BLaER1 (cell line): ENCODE data around the gene HYI.

ENCODE experiments used
- H3K27ac ChIP-seq: shearing (Covaris generic); formaldehyde crosslinking; 2 replicates; pipeline ENCODE4 v1.8.1; 2022
- H3K27me3 ChIP-seq: shearing (Covaris generic); formaldehyde crosslinking; 2 replicates; pipeline ENCODE4 v1.8.1; 2022
- H3K36me3 ChIP-seq: shearing (Covaris generic); formaldehyde crosslinking; 2 replicates; pipeline ENCODE4 v1.8.1; 2022
- H3K4me1 ChIP-seq: shearing (Covaris generic); formaldehyde crosslinking; 2 replicates; pipeline ENCODE4 v1.8.1; 2022
- H3K4me2 ChIP-seq: shearing (Covaris generic); formaldehyde crosslinking; 2 replicates; pipeline ENCODE4 v1.8.1; 2022
- H3K4me3 ChIP-seq: shearing (Covaris generic); formaldehyde crosslinking; 2 replicates; pipeline ENCODE4 v1.8.1; 2022
- H3K9ac ChIP-seq: shearing (Covaris generic); formaldehyde crosslinking; 2 replicates; pipeline ENCODE4 v1.8.1; 2022
- H3K9me3 ChIP-seq: shearing (Covaris generic); formaldehyde crosslinking; 2 replicates; pipeline ENCODE4 v1.8.1; 2022
- H4K20me1 ChIP-seq: shearing (Covaris generic); formaldehyde crosslinking; 2 replicates; pipeline ENCODE4 v1.8.1; 2022
- Cebpa-rat ChIP-seq: shearing (Covaris generic); IDR thresholded peaks from 2 replicates; pipeline ENCODE4 v1.8.1; 2022

The HYI gene

GRCh38 chr1:43438953-43439581, 14.7 kb downstream of the HYI start:
- H3K4me1 ChIP-seq: no peaks in the 10 kb centered on the region
- no peak overlapping the region for H3K4me3 ChIP-seq
- H3K9ac ChIP-seq: no peak overlapping the region
- no peak overlapping the region for H3K4me2 ChIP-seq
- H3K27me3 ChIP-seq: no peaks in the 10 kb centered on the region
- H3K27ac ChIP-seq: no peak overlapping the region
- no peak for TF ChIP-seq Cebpa-rat
- H3K36me3 ChIP-seq: peaks cover 98% of the 10 kb centered on the region
- H3K9me3 ChIP-seq: no peaks in the 10 kb centered on the region
- H4K20me1 ChIP-seq: no peaks in the 10 kb centered on the region

DNA sequence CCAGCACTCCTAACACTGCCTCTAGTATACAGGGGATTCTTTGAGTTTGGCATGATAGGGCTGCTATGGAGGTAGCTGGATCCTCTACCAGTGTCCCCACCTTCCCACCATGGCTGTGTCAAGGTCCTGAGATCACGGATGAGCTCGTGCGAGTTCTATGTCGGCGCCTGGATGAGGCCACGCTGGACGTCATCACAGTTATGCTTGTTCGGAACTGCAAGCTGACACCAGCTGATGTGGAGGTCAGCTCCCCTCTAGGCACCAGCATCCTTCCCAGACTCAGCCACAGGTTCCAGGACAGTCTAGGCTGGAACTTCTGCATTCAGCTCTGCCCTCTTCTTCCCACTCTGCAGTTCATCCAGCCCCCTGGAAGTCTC, 15.2 kb downstream of the HYI start:
- no peak for TF ChIP-seq Cebpa-rat
- Histone ChIP-seq H3K9ac (no peak overlapping the region), H3K4me2 (no peak overlapping the region), H3K9me3 (no peaks in the 10 kb centered on the region), H3K27ac (no peak overlapping the region), H3K4me3 (no peak overlapping the region), H4K20me1 (no peaks in the 10 kb centered on the region), H3K4me1 (no peaks in the 10 kb centered on the region), H3K36me3 (peaks cover 98% of the 10 kb centered on the region), H3K27me3 (no peaks in the 10 kb centered on the region)

GRCh38 chr1:43438006-43438405, 15.7 kb downstream of the HYI start:
- Histone ChIP-seq H3K36me3 (peaks cover 98% of the 10 kb centered on the region), H3K9ac (no peak overlapping the region), H3K9me3 (no peaks in the 10 kb centered on the region), H3K4me1 (no peaks in the 10 kb centered on the region), H3K4me2 (no peak overlapping the region), H4K20me1 (no peaks in the 10 kb centered on the region), H3K4me3 (no peak overlapping the region), H3K27ac (no peak overlapping the region), H3K27me3 (no peaks in the 10 kb centered on the region)
- TF ChIP-seq Cebpa-rat: no peak

- Histone ChIP-seq H3K9ac (no peak overlapping the region), H3K36me3 (peaks cover 98% of the 10 kb centered on the region), H3K27ac (no peak overlapping the region), H3K9me3 (no peaks in the 10 kb centered on the region), H3K4me1 (no peaks in the 10 kb centered on the region), H3K4me3 (no peak overlapping the region), H4K20me1 (no peaks in the 10 kb centered on the region), H3K27me3 (no peaks in the 10 kb centered on the region), H3K4me2 (no peak overlapping the region)
- TF ChIP-seq Cebpa-rat: no peak
Observed at GRCh38 chr1:43437031-43437973, 16.4 kb downstream of the HYI start.

DNA sequence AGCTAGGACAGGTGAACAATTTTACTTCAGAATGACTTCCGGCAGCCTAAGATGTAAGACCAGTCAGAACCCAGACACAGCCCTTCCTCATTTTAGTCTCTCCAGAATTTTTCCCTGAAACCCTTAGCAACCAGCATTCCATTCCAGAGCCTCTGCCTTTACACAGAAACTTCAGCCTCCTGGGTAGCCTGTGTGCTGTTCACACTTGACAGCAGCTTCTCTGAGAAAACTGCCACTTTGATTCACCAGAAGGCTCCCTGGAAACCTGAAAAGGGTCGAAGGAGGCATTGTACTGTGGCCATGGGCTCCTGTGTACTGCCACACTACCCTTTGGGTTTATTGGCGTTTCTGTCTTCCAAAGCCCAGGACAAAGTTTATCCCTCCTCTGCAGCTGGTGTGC, 17.4 kb downstream of the HYI start:
- Histone ChIP-seq H3K9ac (no peak overlapping the region), H3K4me3 (no peak overlapping the region), H3K4me1 (no peaks in the 10 kb centered on the region), H3K9me3 (no peaks in the 10 kb centered on the region), H4K20me1 (no peaks in the 10 kb centered on the region), H3K27ac (no peak overlapping the region), H3K27me3 (no peaks in the 10 kb centered on the region), H3K36me3 (peaks cover 100% of the 10 kb centered on the region), H3K4me2 (no peak overlapping the region)
- no peak for TF ChIP-seq Cebpa-rat

DNA sequence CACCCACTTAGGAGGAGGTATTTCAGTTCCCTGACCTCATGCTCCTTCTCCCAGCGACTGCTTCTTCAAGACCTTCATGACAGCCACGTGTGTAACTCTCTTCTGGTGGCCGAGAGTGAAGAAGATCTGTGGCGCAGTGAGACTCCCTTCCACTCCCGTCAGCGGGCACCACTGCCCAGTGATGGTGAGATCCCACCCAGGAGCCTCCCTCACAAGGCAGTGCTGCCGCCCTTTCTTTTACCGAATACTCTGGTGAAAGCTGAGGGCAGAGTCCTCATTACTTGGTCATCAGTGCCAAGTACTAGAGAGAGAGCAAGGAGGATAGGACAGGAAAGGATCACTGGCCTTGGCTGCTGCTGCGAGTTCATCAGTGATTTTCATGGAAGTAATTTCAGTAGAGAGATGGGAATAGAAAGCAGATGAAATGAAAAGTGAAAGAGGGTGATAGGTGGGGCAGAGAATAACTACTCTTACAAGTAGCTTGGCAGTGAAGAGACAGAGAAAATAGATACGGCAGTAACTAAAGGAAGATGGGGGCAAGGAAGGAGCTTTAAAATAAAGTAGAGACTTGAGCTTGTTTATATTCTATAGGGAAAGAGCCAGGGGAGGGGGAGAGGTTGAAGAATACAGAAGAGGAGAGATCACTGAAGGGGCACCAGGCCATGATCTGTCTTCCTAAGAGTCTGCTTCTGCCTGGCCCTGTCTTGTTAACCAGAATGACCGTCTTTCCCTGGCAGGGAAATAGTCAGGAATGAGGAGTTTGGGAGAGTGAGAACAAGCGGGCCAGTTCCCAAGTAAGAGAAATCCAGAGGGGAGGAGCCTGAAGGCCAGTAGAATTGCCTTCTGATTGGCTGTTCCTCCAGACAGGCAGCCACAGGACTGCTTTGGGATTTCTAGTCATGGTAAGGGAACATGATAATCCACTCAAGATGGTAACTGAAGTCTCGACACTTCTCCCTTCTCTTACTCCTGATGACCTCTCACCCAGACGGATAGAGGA, 18.3 kb downstream of the HYI start:
- no peak overlapping the region for H3K27ac ChIP-seq
- no peak overlapping the region for H3K4me2 ChIP-seq
- no peaks in the 10 kb centered on the region for H3K9me3 ChIP-seq
- no peak for TF ChIP-seq Cebpa-rat
- H3K27me3 ChIP-seq: no peaks in the 10 kb centered on the region
- H4K20me1 ChIP-seq: no peaks in the 10 kb centered on the region
- peaks cover 100% of the 10 kb centered on the region for H3K36me3 ChIP-seq
- no peaks in the 10 kb centered on the region for H3K4me1 ChIP-seq
- no peak overlapping the region for H3K4me3 ChIP-seq
- H3K9ac ChIP-seq: no peak overlapping the region

GRCh38 chr1:43434256-43434655, 19.5 kb downstream of the HYI start:
- Histone ChIP-seq H3K4me3 (no peak overlapping the region), H3K9ac (no peak overlapping the region), H3K4me1 (no peaks in the 10 kb centered on the region), H3K36me3 (peaks cover 100% of the 10 kb centered on the region), H4K20me1 (no peaks in the 10 kb centered on the region), H3K4me2 (no peak overlapping the region), H3K27me3 (no peaks in the 10 kb centered on the region), H3K9me3 (no peaks in the 10 kb centered on the region), H3K27ac (no peak overlapping the region)
- no peak for TF ChIP-seq Cebpa-rat

DNA sequence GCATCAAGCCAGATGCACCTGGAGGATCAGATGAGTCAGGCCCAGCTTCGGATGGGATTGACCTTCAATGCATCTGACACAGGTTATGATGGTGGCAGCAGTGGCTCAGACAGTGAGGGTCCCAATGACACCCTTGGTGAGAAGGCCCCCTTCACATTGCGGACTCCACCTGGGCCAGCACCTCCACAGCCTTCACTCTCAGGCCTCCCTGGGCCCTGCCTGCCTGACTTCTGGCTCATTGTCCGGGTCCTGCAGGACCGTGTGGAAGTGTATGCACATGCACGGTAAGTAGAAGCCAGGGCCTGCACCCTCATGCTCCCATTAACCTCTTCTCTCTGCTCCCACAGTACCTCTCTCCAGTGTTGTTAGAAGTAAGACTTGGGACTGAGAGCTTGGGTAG, 20.8 kb downstream of the HYI start:
- Histone ChIP-seq H3K4me2 (no peak overlapping the region), H3K4me3 (no peak overlapping the region), H4K20me1 (no peaks in the 10 kb centered on the region), H3K36me3 (peaks cover 100% of the 10 kb centered on the region), H3K4me1 (no peaks in the 10 kb centered on the region), H3K9me3 (no peaks in the 10 kb centered on the region), H3K27me3 (no peaks in the 10 kb centered on the region), H3K9ac (no peak overlapping the region), H3K27ac (no peak overlapping the region)
- no peak for TF ChIP-seq Cebpa-rat

DNA sequence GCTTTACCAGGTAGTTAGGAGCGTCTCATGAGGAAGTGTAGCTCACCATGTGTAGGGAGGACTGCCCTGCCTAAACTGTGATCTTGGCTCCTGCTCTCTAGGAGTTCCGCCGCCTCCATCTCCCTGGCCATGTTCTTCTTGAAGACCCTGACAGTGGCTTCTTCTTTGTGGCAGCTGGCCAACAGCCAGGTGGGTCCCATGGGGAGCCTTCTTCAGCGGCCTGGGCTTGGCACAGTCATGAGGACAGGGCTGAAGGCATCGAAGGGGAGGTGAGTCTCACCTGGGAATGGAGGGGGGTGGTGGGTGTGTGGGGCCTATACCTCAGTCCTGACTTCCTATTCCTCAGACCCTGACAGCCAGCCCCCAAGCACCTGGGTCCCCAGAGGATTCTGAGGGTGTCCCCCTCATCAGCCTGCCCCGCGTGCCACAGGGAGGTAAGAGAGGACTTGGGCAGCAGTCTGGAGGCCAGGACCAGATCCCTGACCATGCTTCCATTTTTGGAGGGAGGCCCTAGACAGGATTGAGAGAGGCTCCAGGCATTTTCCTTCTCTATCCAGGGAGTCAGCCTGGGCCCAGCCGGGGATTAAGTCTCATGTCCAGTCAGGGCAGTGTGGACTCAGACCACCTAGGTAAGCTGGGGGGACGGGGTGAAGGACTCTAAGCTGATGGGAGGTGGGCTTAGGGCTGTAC, 21.4 kb downstream of the HYI start:
- no peak for TF ChIP-seq Cebpa-rat
- no peaks in the 10 kb centered on the region for H4K20me1 ChIP-seq
- H3K9me3 ChIP-seq: no peaks in the 10 kb centered on the region
- H3K4me1 ChIP-seq: no peaks in the 10 kb centered on the region
- no peaks in the 10 kb centered on the region for H3K27me3 ChIP-seq
- no peak overlapping the region for H3K9ac ChIP-seq
- no peak overlapping the region for H3K27ac ChIP-seq
- no peak overlapping the region for H3K4me3 ChIP-seq
- H3K4me2 ChIP-seq: no peak overlapping the region
- peaks cover 100% of the 10 kb centered on the region for H3K36me3 ChIP-seq
